ENCODE data around the gene DUSP8.

The DUSP8 gene

GRCh38 chr11:1560002-1560648 is 11.9 kb downstream of the DUSP8 start:
- Mint-ChIP-seq H3K36me3 (ENCODE audit: low read depth) (no peaks in the 10 kb centered on the region), H3K9me3 (no peaks in the 10 kb centered on the region), H3K4me1 (no peaks in the 10 kb centered on the region), H3K4me3 (no peak overlapping the region), H3K27ac (no peak overlapping the region), H3K27me3 (ENCODE audit: low read depth) (peaks cover 50% of the 10 kb centered on the region)
- no peak for TF ChIP-seq CTCF (IDR thresholded peaks at IDR 0.05; ENCODE audit: unreplicated experiment in 3 of 3)

GRCh38 chr11:1559111-1559951 is 12.7 kb downstream of the DUSP8 start:
- Mint-ChIP-seq H3K4me1 (no peaks in the 10 kb centered on the region), H3K27me3 (ENCODE audit: low read depth) (peaks cover 58% of the 10 kb centered on the region), H3K36me3 (ENCODE audit: low read depth) (no peaks in the 10 kb centered on the region), H3K27ac (no peak overlapping the region), H3K9me3 (no peaks in the 10 kb centered on the region), H3K4me3 (no peak overlapping the region)
- no peak for TF ChIP-seq CTCF (IDR thresholded peaks at IDR 0.05; ENCODE audit: unreplicated experiment in 3 of 3)

- Mint-ChIP-seq H3K36me3 (ENCODE audit: low read depth) (no peaks in the 10 kb centered on the region), H3K27ac (no peak overlapping the region), H3K4me3 (no peak overlapping the region), H3K9me3 (no peaks in the 10 kb centered on the region), H3K27me3 (ENCODE audit: low read depth) (peaks cover 64% of the 10 kb centered on the region), H3K4me1 (no peaks in the 10 kb centered on the region)
- no peak for TF ChIP-seq CTCF (IDR thresholded peaks at IDR 0.05; ENCODE audit: unreplicated experiment in 3 of 3)
Observed at GRCh38 chr11:1558775-1559110, 13.3 kb downstream of the DUSP8 start.

- H3K9me3 Mint-ChIP-seq: no peaks in the 10 kb centered on the region
- no peaks in the 10 kb centered on the region for H3K4me1 Mint-ChIP-seq
- no peak overlapping the region for H3K27ac Mint-ChIP-seq
- no peaks in the 10 kb centered on the region for H3K36me3 Mint-ChIP-seq (ENCODE audit: low read depth)
- peaks cover 69% of the 10 kb centered on the region for H3K27me3 Mint-ChIP-seq (ENCODE audit: low read depth)
- no peak overlapping the region for H3K4me3 Mint-ChIP-seq
- no peak for TF ChIP-seq CTCF (IDR thresholded peaks at IDR 0.05; ENCODE audit: unreplicated experiment in 3 of 3)
Observed at GRCh38 chr11:1557904-1558774, 13.9 kb downstream of the DUSP8 start.

- Mint-ChIP-seq H3K36me3 (ENCODE audit: low read depth) (no peaks in the 10 kb centered on the region), H3K9me3 (no peaks in the 10 kb centered on the region), H3K4me1 (no peaks in the 10 kb centered on the region), H3K27me3 (ENCODE audit: low read depth) (peaks cover 72% of the 10 kb centered on the region), H3K27ac (no peak overlapping the region), H3K4me3 (no peak overlapping the region)
- no peak for TF ChIP-seq CTCF (IDR thresholded peaks at IDR 0.05; ENCODE audit: unreplicated experiment in 3 of 3)
Observed at GRCh38 chr11:1557051-1557884, 14.8 kb downstream of the DUSP8 start.
